Activated effector memory CD4-positive, alpha-beta T cell treated with Interleukin-2 at 50 U/mL for 16 hours (primary cell): ENCODE measurements around the gene PROCR.
"Not testable (repeated sequence)": the region's sequence is repeated elsewhere in the genome, so short reads cannot be mapped to it uniquely, and the experiment has no call there.

Experiments
- DNase-seq: peaks from one replicate; pipeline ENCODE4 v3.0.0-alpha.2; 2020

The PROCR gene

DNA sequence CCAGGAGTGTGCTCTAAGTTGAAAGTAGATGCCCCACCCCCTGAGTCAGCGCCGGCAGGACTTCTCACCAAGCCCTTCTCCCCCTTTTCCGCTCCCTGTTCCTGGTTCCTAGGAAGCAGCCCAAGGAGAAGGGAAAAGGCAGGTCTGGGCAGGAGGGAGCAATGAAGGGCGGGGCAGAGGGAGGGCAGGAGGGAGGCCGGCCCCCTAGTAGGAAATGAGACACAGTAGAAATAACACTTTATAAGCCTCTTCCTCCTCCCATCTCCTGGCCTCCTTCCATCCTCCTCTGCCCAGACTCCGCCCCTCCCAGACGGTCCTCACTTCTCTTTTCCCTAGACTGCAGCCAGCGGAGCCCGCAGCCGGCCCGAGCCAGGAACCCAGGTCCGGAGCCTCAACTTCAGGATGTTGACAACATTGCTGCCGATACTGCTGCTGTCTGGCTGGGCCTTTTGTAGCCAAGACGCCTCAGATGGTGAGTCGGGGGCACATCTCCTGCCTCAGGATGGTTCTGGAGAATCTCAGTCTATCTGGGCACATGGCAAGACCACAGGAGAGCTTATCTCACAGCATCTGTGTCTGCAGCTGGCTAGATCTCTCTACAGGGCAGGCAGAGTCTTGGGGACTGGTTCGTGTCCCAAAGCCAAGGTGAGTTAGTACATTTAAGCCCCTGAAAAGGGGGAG is at the start of gene PROCR:
Gene PROCR (plus strand): TSS at position 320 of the 681 bp plus-strand sequence. CDS start 83 bp downstream, at position 403.
- no peak for DNase-seq

DNA sequence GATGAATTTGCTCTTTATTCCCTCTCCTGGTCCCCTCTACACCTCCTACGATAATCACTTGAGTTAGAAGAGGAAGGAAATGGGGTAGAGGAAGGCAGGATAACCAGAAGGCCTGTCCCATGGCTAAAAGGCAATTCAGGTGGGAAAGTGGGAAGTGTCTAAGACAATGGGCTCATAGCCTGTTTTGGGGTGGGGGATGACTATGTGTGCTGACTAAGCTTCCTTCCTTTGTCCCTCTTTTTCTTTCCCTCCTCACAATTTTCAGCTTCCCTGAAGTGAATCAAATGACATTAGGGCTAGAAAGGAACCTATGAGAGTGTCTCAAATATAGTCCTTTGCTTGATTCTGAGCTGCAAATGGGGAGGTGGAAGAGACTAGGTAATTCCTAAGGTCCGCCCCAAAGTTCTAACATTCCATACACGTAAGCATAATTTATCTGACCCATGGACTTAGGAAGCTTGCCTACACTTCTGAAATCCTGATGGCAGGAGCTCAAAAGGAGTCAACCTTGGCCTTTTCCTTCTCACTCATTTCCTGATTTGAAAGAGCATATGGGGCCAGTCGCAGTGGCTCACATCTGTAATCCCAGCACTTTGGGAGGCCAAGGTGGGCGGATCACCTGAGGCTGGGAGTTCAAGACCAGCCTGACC is 49.0 kb upstream of the PROCR start:
- no peak for DNase-seq

DNA sequence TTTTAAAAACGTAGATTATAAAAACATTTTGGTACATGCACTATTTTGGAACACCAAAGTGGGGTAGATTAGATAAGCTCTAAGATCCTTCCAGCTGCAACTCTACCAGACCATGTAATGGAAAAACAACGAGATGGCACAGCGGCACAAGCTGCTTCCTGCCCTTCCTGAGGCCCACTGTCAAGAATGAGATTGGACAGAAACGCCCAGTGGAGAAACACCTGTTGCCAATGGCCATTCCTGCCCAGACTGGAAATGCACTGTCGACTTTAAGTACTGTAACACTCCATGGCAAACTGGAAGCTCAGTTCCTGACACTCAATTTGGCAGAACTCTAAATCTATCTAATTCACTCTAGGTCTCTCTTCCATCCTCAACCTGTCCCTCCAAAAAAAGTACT is 46.1 kb upstream of the PROCR start:
- DNase-seq, result no peak

DNA sequence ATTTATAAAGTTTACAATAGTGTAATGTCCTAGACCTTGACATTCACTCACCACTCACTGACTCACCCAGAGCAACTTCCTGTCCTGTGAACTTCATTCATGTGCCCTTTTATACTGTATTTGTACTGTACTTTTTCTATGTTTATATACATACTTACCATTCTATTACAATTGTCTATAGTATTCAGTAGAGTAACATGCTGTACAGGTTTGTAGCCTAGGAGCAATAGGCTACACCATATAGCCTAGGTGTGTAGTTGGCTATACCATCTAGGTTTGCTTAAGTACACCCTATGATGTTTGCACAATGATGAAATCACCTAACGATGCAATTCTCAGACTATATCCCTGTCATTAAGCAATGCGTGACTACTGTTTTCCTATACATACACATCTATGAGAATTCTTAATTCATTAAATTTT is 42.2 kb upstream of the PROCR start:
- DNase-seq, result no peak

DNA sequence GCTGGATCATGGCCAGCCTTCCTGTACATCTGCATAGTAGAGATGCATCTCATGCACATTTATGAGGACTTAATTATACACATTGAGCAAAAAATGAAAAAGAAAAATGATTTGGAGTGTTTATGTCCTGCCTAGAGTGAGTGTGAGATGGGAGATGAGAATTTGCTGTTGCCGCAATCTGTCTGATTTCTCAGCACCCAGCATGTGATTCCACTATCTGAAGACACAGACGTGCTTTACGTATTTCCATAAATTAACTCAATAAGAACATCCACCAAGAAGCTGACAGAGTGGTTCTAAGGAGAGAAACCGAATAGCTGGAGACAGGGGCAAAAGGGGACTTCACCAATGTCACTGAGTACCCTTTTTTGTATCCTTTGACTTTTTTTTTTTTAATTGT is 39.9 kb upstream of the PROCR start:
- no peak for DNase-seq

DNA sequence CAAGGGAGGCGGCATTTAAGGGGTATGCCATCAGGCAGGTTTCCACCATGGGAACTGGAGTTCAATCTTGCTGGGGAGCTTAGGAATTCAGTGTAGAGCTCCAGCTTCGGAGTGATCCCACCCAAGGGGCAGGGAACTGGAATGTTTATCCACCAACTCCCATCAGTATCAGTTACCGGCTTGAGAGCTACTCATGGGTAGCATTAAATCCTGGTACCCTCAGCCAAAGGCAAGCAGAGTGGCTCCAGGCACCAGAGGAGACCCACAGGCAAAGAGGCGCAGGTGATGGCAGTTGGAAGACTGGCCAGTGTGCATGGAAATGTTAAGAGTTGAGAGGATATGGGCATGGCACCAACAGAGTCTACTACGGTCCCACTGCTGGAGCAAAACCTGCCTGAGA is 38.8 kb upstream of the PROCR start:
- no peak for DNase-seq

DNA sequence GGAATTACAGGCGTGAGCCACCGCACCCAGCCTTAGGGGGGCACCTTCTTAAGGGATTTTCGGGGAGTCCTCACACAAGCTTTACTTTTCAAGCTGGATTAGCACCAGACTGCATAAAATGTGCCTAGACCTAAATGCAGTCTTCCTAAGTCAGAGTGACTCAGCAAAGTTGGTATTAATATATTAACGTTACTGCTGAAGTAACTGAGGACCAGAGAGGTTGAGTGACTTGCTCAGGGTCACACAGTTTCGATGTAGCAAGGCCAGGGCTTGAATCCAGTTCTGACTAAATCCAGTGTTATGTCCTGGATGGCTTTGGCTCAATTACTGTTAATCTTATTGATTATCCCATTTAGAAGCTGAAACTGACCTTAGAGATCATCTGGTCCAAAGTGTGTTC is 38.1 kb upstream of the PROCR start:
- DNase-seq, result no peak

DNA sequence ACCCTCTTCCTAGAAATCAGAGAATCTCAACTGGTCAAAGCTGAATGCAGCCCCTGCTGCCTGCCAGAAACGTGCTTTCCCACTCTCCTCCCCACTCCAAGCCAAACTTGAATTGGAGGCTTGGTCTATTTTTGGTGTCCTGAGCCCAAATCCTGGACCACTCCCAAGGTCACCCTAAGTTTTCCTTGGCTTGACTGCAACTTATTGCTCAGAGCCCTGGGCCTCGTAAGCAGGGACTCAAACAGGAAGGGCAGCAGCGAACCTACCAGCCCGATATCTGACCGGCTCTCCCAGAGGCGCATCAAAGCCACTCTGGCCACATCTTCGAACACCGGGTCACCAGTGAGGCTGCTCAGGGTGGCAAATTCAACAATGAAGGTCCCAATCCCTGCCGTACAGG is 37.4 kb upstream of the PROCR start:
- no peak for DNase-seq

DNA sequence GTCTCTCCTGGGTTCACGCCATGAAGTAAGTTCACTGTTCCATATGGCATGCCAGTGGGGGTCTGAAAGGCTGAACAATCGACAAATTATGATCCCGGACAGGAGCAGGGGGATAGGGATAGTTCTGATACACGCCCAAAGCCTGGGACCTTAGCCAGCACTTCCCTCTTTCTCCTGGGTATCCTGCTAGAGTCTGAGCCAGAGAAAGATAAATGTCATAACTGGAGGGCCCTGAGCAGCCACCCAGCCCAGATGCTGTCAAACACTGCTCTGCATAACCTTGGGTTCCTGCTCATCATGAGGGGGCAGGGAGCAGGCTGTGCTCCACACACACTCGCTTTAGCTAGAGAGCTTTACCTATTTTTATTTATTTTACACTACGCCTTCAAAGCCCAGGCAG is 37.0 kb upstream of the PROCR start:
- no peak for DNase-seq

DNA sequence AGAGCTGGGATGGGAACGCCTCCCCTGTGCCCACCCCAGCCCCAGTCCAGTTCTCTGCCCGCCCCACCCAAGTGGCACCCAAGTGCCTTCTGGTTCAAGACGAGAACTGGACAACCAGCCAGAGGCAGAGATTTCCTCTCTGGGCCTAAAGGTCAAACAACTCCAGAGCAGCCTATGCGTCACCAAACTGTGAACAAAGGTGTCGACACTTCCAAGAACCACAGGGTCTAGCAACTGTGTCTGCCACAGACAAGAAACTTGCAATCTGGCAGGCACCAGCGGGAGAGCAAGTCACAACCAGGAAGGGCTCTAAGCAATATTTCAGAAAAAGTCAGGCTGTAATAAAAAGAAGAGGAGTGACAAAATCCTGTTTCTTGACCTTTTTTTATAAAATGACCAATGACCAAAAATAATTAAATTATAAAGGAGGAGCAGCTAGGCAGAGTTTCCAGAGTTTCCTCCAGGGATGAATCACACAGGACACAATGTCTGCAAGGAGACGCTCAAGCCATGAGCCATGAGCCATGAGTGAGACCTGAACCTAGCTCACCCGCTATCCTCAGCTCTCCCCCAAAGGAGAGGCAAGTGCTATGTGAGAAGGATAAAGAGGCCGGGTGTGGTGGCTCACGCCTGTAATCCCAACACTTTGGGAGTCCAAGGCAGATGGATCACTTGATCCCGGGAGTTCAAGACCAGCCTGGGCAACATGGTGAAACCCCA is 35.8 kb upstream of the PROCR start:
- DNase-seq, result no peak

DNA sequence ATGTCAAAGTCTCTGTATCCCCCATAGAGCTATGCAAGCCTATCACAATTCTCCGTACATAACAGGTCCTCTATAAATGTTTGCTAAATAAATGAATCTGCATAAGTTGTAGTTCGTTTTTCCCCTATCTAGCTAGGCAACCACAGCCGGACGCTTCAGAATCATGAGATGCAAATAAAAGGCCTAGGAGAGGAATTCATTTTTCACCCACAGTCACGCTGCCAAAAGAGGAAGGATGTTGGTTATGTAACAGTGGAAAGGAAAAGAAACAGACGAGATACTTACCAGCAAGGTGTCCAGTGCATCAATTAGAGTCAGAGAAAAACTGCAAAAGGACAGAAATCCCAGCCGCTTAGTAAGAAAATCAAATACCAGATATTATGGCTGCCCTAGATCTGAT is 27.2 kb upstream of the PROCR start:
- no peak for DNase-seq

DNA sequence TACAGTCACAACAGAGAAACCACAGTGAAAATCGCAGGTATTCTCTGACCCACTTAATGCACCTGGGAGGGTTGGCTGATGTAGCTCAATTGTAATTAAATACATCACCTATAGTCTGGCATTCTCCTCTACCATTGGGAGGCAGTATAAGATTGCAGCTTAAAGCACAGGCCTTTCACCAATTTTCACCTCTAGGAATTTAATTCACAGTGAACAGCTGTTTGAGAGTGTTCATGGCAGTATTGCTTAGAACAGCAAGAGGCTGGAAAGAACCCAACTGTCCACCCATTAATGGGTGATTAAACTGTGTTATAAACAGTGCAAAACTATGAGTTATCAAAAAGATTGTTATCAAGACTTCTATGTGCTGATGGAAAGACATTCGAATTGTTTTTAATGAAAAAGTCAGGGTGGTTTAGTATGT is 26.7 kb upstream of the PROCR start:
- no peak for DNase-seq

DNA sequence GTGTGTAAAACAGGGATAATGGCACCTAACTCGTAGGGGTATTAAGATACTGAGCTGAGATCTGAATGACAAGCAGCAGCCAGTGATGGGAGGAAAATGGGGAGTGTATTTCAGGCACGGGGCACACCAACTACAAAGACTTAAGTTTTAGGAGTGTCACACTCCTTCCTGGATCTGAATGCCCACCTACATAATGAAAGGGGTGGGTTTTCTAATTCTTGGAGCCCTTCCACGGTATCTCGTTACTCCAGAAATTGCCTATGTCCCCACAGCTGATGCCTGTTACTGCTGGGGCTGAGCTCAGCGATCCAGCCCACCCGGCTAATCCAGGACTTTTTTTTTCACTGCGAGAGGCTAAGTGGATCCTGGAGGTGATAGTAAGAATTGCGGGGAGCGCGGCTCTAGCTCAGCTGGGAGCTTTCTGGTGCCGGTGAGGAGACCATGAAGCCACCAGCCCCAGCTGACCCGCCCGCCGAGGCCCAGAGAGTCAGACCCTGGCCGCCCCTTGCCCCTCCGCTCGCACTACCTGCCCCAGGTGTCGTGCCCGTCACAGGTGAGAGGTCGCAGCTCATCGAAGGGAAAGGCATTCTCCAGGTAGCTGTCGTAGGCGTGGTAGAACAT is 25.5 kb upstream of the PROCR start:
- peak; percentile 7 for DNase-seq

DNA sequence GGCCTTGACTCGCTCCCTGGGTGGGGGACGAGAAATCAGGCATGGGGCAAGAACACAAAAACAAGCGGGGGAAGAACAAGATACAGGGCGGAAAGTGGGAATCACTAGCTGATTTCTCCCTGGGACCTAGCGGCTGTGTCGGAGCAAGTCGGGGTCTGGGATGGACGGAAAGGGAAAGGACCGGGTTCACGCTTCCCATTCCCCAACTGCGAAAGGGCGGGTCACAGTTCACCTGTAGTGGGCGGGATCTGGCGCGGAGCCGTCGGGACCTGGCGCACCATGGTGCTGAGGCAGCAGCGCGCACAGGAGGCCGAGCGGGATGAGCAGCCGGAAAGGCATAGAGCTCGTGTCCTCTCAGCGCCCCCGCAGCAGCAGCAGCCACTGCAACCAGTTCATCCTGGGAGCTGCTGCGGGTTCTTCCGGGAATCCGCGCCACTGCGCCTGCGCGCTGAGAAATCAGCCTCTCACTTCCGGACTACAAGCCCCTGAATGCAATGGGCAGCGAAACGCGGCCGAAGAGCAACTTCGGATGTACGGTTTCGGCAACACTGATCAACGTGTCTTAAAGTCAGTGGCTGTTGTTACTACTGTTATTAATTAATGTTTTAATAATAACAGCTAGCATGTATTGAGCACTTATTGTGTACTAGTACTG is 24.8 kb upstream of the PROCR start, which contains the start of gene EDEM2:
Gene EDEM2 (minus strand): TSS at position 417 of the 655 bp plus-strand sequence. CDS start 78 bp downstream, at position 339.
- DNase-seq, result peak; percentile 89

DNA sequence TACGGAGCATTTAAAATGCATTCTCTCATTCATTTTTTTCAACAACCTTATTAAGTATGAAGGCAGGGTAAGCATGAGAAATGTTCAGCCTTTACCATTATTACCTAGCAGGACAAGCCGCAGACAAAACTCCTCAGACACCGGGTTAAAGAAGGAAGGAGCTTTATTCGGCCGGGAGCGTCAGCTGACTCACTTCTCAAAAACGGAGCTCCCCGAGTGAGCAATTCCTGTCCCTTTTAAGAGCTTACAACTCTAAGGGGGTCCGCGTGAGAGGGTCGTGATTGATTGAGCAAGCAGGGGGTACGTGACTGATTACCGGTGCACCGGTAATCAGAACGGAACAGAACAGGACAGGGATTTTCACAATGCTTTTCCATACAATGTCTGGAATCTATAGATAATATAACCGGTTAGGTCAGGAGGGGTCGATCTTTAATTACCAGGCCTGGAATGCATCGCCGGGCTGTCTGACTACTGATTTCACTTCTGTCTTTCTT is 24.2 kb upstream of the PROCR start:
- DNase-seq, result not testable (repeated sequence)

DNA sequence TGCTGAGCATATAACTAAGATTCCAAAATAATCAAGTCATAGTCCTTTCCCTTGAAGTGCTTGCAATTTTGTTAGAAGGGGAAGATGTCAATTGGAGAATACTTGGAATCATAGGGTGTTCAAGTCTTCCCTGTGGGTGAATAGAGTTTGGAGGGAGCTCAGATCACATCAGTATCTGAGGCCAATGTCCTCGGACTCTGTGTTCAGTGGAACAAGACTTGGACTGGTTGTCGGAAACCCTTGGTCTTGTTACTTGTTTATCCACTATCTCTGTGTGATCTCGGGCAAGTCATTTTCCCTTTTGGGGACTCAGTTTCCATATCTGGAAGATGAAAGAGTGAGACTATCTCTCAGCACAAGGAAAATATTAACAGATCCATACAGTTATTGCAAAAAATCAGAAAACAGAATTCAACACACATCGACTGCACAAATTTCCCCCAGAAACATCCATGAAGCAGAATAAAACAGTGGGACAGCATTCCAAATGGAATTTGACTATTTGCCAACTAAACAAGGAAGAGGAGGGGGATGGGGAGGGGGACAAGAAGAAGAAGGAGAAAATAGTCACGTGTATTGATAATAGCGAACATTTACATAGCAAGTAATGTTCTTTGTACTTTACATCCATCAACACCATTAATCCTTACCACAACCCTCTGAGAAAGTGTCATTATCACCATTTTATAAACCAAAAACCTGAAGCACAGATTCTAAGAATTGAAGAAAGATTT is 20.9 kb upstream of the PROCR start:
- no peak for DNase-seq

DNA sequence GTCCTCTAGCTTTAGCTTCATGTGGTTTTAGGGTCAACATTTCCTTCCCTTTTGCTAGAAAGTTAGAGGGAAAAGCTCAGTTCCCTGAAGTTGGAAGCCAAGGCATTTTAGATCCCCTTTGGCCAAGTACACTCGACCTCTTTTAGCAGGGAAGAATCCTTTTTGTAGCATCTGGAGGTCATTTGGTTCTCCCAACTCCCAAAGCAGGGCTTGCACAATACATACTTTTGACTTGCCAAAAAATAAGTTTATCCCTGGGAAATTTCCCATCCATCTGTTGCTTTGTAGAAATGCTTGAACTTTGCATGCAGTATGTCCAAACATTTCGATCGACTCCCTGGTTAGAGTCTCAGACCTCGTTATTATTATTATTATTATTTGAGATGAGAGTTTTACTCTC is 20.1 kb upstream of the PROCR start:
- DNase-seq, result no peak

DNA sequence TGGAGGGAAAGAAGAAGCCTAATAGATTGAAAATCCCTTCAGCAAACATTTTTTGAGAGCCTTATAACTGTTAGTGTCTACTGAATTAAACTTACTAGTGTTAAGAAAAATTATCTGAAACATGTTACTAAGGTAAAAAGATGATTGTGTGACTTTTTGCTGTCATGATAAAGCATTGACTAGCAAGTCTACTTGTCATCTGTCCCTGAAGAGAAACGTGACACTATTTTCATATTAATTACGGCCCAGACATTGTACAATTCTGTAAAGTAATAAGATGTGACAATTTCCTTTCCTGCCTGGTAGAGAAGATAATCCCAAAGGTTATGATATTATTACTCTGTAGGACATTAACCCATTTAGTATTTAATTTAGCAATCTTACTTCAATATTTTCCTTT is 15.9 kb upstream of the PROCR start:
- no peak for DNase-seq

DNA sequence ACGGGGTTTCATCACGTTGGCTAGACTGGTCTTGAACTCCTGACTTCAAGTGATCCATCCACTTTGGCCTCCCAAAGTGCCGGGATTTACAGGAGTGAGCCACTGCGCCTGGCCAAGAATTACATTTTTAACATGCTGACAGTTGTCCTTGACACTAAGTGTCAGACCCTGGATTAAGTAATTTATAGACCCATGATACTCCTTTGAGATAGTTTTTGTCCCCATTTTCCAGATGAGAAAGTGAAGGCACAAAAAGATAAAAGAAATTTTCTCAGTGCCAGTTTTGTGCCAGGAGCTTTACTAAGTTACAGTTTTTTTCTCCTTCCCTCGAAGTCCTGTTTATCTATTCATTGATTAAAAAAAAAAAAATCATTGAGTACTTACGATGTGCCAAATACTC is 14.9 kb upstream of the PROCR start:
- DNase-seq, result no peak

DNA sequence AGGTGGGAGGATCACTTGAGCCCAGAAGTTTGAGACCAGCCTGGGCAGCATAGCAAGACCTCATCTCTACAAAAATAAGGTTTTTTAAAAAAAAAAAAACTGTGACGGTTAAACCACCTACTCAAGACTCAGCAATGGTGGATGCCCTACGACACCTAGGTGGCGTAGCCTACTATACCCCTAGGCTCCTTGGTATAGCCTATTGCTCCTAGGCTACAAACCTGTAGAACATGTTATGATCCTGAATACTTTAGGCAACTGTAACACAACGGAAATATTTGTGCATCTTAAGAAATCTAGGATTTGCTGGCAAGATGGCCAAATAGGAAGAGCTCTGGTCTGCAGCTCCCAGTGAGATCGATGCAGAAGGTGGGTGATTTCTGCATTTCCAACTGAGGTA is 11.5 kb upstream of the PROCR start:
- not testable (repeated sequence) for DNase-seq

DNA sequence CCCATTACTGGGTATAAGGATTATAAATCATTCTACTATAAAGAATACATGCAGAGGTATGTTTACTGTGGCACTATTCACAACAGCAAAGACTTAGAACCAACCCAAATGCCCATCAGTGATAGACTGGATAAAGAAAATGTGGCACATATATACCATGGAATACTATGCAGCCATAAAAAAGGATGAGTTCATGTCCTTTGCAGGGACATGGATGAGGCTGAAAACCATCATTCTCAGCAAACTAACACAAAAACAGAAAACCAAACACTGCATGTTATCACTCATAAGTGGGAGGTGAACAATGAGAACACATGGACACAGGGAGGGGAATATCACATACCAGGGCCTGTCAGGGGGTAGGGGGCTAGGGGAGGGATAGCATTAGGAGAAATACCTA is 7.3 kb upstream of the PROCR start:
- not testable (repeated sequence) for DNase-seq
